ENCODE results near the gene OR8B12. TPM values are rescaled to one million over a fixed set of nuclear protein-coding genes. Genes with fewer than 3 reads are reported as not detected.

Gene OR8B12
- total RNA-seq (not detected), polyA plus RNA-seq (not detected)

GRCh38 chr11:124543554-124543953 is at the start of gene OR8B12:
Gene OR8B12, minus strand, starts transcription at chr11:124543654. Its CDS starts 0 bp downstream, at chr11:124543654.
- Histone ChIP-seq H3K9me3 (ENCODE audit: control insufficient read depth in 1 of 2, low read length in 2 of 2) (no peaks in the 10 kb centered on the region), H3K27ac (ENCODE audit: low read depth, low read length) (no peak within 1 kb of the TSS), H3K27me3 (ENCODE audit: insufficient read depth, low read length) (no peaks in the 10 kb centered on the region), H3K36me3 (ENCODE audit: insufficient read depth, low read length) (no peaks in the 10 kb centered on the region), H3K4me3 (ENCODE audit: low read length in 2 of 2) (no peak within 1 kb of the TSS), H3K4me1 (ENCODE audit: insufficient read depth, low read length) (no peaks in the 10 kb centered on the region)
- peaks cover 14% of the 10 kb centered on the region in 2 donors for H3K27me3 Mint-ChIP-seq
- peaks cover 0 to 4% (median 0%) of the 10 kb centered on the region in 8 donors for H3K9me3 Mint-ChIP-seq
- no peak for DNase-seq
- intact Hi-C loops (cut with micrococcal nuclease) = no loop called here
- CTCF ChIA-PET (ENCODE audit: partially characterized antibody) = no interaction called here
- no peak within 1 kb of the TSS for H3K4me3 Mint-ChIP-seq
- peak within 1 kb of the TSS in 1 of 7 donors; percentile 6 for H3K27ac Mint-ChIP-seq
- POLR2A ChIA-PET (ENCODE audit: partially characterized antibody) = no interaction called here
- H3K4me1 Mint-ChIP-seq = peaks cover 0 to 1% (median 0%) of the 10 kb centered on the region in 4 donors
- H3K36me3 Mint-ChIP-seq = no peaks in the 10 kb centered on the region

GRCh38 chr11:124592627-124593026 is 49.2 kb upstream of the OR8B12 start:
- H3K4me3 ChIP-seq (ENCODE audit: low read length in 2 of 2) = no peak overlapping the region
- ChIA-PET POLR2A (ENCODE audit: partially characterized antibody) (no interaction called here), CTCF (ENCODE audit: partially characterized antibody) (no interaction called here)
- no peak for DNase-seq
- Mint-ChIP-seq H3K9me3 (no peaks in the 10 kb centered on the region), H3K27ac (no peak overlapping the region), H3K36me3 (no peaks in the 10 kb centered on the region), H3K27me3 (peaks cover 6 to 11% of the 10 kb centered on the region in 2 donors), H3K4me3 (no peak overlapping the region), H3K4me1 (no peaks in the 10 kb centered on the region)
- H3K9me3 ChIP-seq (ENCODE audit: control insufficient read depth in 1 of 2, low read length in 2 of 2) = no peaks in the 10 kb centered on the region
- H3K27ac ChIP-seq (ENCODE audit: low read depth, low read length) = no peak overlapping the region
- H3K36me3 ChIP-seq (ENCODE audit: insufficient read depth, low read length) = no peaks in the 10 kb centered on the region
- intact Hi-C loops (cut with micrococcal nuclease) = no loop called here
- H3K4me1 ChIP-seq (ENCODE audit: insufficient read depth, low read length) = no peaks in the 10 kb centered on the region
- H3K27me3 ChIP-seq (ENCODE audit: insufficient read depth, low read length) = no peaks in the 10 kb centered on the region

GRCh38 chr11:124591430-124591829 is 48.0 kb upstream of the OR8B12 start:
- no peak overlapping the region for H3K27ac Mint-ChIP-seq
- ChIA-PET CTCF (ENCODE audit: partially characterized antibody) (no interaction called here), POLR2A (ENCODE audit: partially characterized antibody) (no interaction called here)
- H3K36me3 ChIP-seq (ENCODE audit: insufficient read depth, low read length) = no peaks in the 10 kb centered on the region
- H3K9me3 ChIP-seq (ENCODE audit: control insufficient read depth in 1 of 2, low read length in 2 of 2) = no peaks in the 10 kb centered on the region
- H3K27me3 ChIP-seq (ENCODE audit: insufficient read depth, low read length) = no peaks in the 10 kb centered on the region
- no peaks in the 10 kb centered on the region for H3K36me3 Mint-ChIP-seq
- no peaks in the 10 kb centered on the region for H3K4me1 Mint-ChIP-seq
- no peak overlapping the region for H3K27ac ChIP-seq (ENCODE audit: low read depth, low read length)
- peaks cover 12 to 18% of the 10 kb centered on the region in 2 donors for H3K27me3 Mint-ChIP-seq
- no peak overlapping the region for H3K4me3 Mint-ChIP-seq
- DNase-seq = no peak
- H3K4me1 ChIP-seq (ENCODE audit: insufficient read depth, low read length) = no peaks in the 10 kb centered on the region
- no peak overlapping the region for H3K4me3 ChIP-seq (ENCODE audit: low read length in 2 of 2)
- intact Hi-C loops (cut with micrococcal nuclease) = no loop called here
- no peaks in the 10 kb centered on the region for H3K9me3 Mint-ChIP-seq

- peak in 4 of 5 donors; percentile 8 to 22 (median 16) for DNase-seq
- no peak overlapping the region for H3K27ac ChIP-seq (ENCODE audit: low read depth, low read length)
- Mint-ChIP-seq H3K27ac (no peak overlapping the region), H3K4me3 (no peak overlapping the region), H3K36me3 (no peaks in the 10 kb centered on the region), H3K4me1 (no peaks in the 10 kb centered on the region), H3K27me3 (peaks cover 14 to 16% of the 10 kb centered on the region in 2 donors), H3K9me3 (no peaks in the 10 kb centered on the region)
- no peaks in the 10 kb centered on the region for H3K9me3 ChIP-seq (ENCODE audit: control insufficient read depth in 1 of 2, low read length in 2 of 2)
- ChIA-PET POLR2A (ENCODE audit: partially characterized antibody) (no interaction called here), CTCF (ENCODE audit: partially characterized antibody) (interaction anchor here (0.6 to 2.3 kb wide), 7 partner anchors 10 to 518 kb away, joined by 3 to 20 read pairs (median 5); partner anchors contain the start of gene PANX3)
- H3K4me1 ChIP-seq (ENCODE audit: insufficient read depth, low read length) = no peaks in the 10 kb centered on the region
- intact Hi-C loops (cut with micrococcal nuclease) = loop anchor here (1.0 kb wide), 1 partner anchor 171 kb away; no protein-coding TSS in a partner anchor
- H3K27me3 ChIP-seq (ENCODE audit: insufficient read depth, low read length) = no peaks in the 10 kb centered on the region
- H3K4me3 ChIP-seq (ENCODE audit: low read length in 2 of 2) = no peak overlapping the region
- H3K36me3 ChIP-seq (ENCODE audit: insufficient read depth, low read length) = no peaks in the 10 kb centered on the region
Measured at GRCh38 chr11:124586238-124586860, 42.9 kb upstream of the OR8B12 start.

- Histone ChIP-seq H3K4me1 (ENCODE audit: insufficient read depth, low read length) (no peaks in the 10 kb centered on the region), H3K9me3 (ENCODE audit: control insufficient read depth in 1 of 2, low read length in 2 of 2) (no peaks in the 10 kb centered on the region), H3K27me3 (ENCODE audit: insufficient read depth, low read length) (no peaks in the 10 kb centered on the region), H3K4me3 (ENCODE audit: low read length in 2 of 2) (no peak overlapping the region), H3K36me3 (ENCODE audit: insufficient read depth, low read length) (no peaks in the 10 kb centered on the region), H3K27ac (ENCODE audit: low read depth, low read length) (no peak overlapping the region)
- ChIA-PET POLR2A (ENCODE audit: partially characterized antibody) (no interaction called here), CTCF (ENCODE audit: partially characterized antibody) (interaction anchor here (0.6 to 2.3 kb wide), 9 partner anchors 8 to 516 kb away, joined by 3 to 20 read pairs (median 5); partner anchors contain the start of gene PANX3)
- H3K27ac Mint-ChIP-seq = no peak overlapping the region
- DNase-seq = no peak
- no peaks in the 10 kb centered on the region for H3K36me3 Mint-ChIP-seq
- no peak overlapping the region for H3K4me3 Mint-ChIP-seq
- intact Hi-C loops (cut with micrococcal nuclease) = no loop called here
- H3K27me3 Mint-ChIP-seq = peaks cover 14% of the 10 kb centered on the region in 2 donors
- H3K4me1 Mint-ChIP-seq = no peaks in the 10 kb centered on the region
- H3K9me3 Mint-ChIP-seq = no peaks in the 10 kb centered on the region
Measured at GRCh38 chr11:124584681-124585372, 41.4 kb upstream of the OR8B12 start.

GRCh38 chr11:124583781-124584180 is 40.3 kb upstream of the OR8B12 start:
- H3K4me1 ChIP-seq (ENCODE audit: insufficient read depth, low read length) = no peaks in the 10 kb centered on the region
- Mint-ChIP-seq H3K9me3 (no peaks in the 10 kb centered on the region), H3K4me3 (no peak overlapping the region), H3K27me3 (peaks cover 14 to 16% of the 10 kb centered on the region in 2 donors), H3K4me1 (no peaks in the 10 kb centered on the region), H3K27ac (no peak overlapping the region), H3K36me3 (no peaks in the 10 kb centered on the region)
- no peaks in the 10 kb centered on the region for H3K36me3 ChIP-seq (ENCODE audit: insufficient read depth, low read length)
- H3K27ac ChIP-seq (ENCODE audit: low read depth, low read length) = no peak overlapping the region
- intact Hi-C loops (cut with micrococcal nuclease) = no loop called here
- ChIA-PET CTCF (ENCODE audit: partially characterized antibody) (interaction anchor here (0.9 to 2.3 kb wide), 5 partner anchors 11 to 1472 kb away, joined by 3 to 8 read pairs (median 3); partner anchors contain the start of gene PANX3), POLR2A (ENCODE audit: partially characterized antibody) (no interaction called here)
- H3K4me3 ChIP-seq (ENCODE audit: low read length in 2 of 2) = no peak overlapping the region
- H3K9me3 ChIP-seq (ENCODE audit: control insufficient read depth in 1 of 2, low read length in 2 of 2) = no peaks in the 10 kb centered on the region
- H3K27me3 ChIP-seq (ENCODE audit: insufficient read depth, low read length) = no peaks in the 10 kb centered on the region
- DNase-seq = no peak

GRCh38 chr11:124582565-124582964 is 39.1 kb upstream of the OR8B12 start:
- H3K4me3 ChIP-seq (ENCODE audit: low read length in 2 of 2) = no peak overlapping the region
- H3K27ac ChIP-seq (ENCODE audit: low read depth, low read length) = no peak overlapping the region
- Mint-ChIP-seq H3K4me3 (no peak overlapping the region), H3K27ac (no peak overlapping the region), H3K36me3 (no peaks in the 10 kb centered on the region), H3K9me3 (no peaks in the 10 kb centered on the region), H3K27me3 (peaks cover 12% of the 10 kb centered on the region in 2 donors), H3K4me1 (no peaks in the 10 kb centered on the region)
- no peaks in the 10 kb centered on the region for H3K27me3 ChIP-seq (ENCODE audit: insufficient read depth, low read length)
- ChIA-PET POLR2A (ENCODE audit: partially characterized antibody) (no interaction called here), CTCF (ENCODE audit: partially characterized antibody) (no interaction called here)
- intact Hi-C loops (cut with micrococcal nuclease) = no loop called here
- no peaks in the 10 kb centered on the region for H3K4me1 ChIP-seq (ENCODE audit: insufficient read depth, low read length)
- no peaks in the 10 kb centered on the region for H3K9me3 ChIP-seq (ENCODE audit: control insufficient read depth in 1 of 2, low read length in 2 of 2)
- H3K36me3 ChIP-seq (ENCODE audit: insufficient read depth, low read length) = no peaks in the 10 kb centered on the region
- no peak for DNase-seq
